NCI-H774 (cell line): Measurements from ENCODE around the gene RALGAPA2.

Experiments used
- DNase-seq: peaks from one replicate; lab custom pipeline; 2025; lab: John Stamatoyannopoulos, UW

Gene RALGAPA2

GRCh38 chr20:20683481-20684321, 28.7 kb downstream of the RALGAPA2 start:
- DNase-seq = no peak

- DNase-seq = no peak
These were observed 29.4 kb downstream of the RALGAPA2 start for GRCh38 chr20:20683020-20683419.

- DNase-seq = no peak
These were observed 31.4 kb downstream of the RALGAPA2 start for GRCh38 chr20:20680991-20681508.

GRCh38 chr20:20679316-20679715, 33.1 kb downstream of the RALGAPA2 start:
- no peak for DNase-seq

GRCh38 chr20:20677186-20677585, 35.3 kb downstream of the RALGAPA2 start:
- DNase-seq = no peak

- DNase-seq = no peak
These were observed 43.8 kb downstream of the RALGAPA2 start for GRCh38 chr20:20668639-20669038.

- no peak for DNase-seq
These were observed 46.1 kb downstream of the RALGAPA2 start for GRCh38 chr20:20666359-20666758.

- no peak for DNase-seq
These were observed 46.7 kb downstream of the RALGAPA2 start for GRCh38 chr20:20665606-20666332.

GRCh38 chr20:20664795-20665589, 47.5 kb downstream of the RALGAPA2 start:
- peak; percentile 19 for DNase-seq

GRCh38 chr20:20663841-20664240, 48.6 kb downstream of the RALGAPA2 start:
- no peak for DNase-seq

GRCh38 chr20:20658871-20659431, 53.5 kb downstream of the RALGAPA2 start:
- DNase-seq = no peak

GRCh38 chr20:20658123-20658522, 54.3 kb downstream of the RALGAPA2 start:
- DNase-seq = no peak

GRCh38 chr20:20657092-20657491, 55.4 kb downstream of the RALGAPA2 start:
- no peak for DNase-seq

- no peak for DNase-seq
These were observed 56.6 kb downstream of the RALGAPA2 start for GRCh38 chr20:20655883-20656282.

- no peak for DNase-seq
These were observed 62.5 kb downstream of the RALGAPA2 start for GRCh38 chr20:20649945-20650344.

- DNase-seq = no peak
These were observed 68.5 kb downstream of the RALGAPA2 start for GRCh38 chr20:20643927-20644326.

GRCh38 chr20:20641783-20642182, 70.7 kb downstream of the RALGAPA2 start:
- DNase-seq = no peak

- DNase-seq = no peak
These were observed 73.6 kb downstream of the RALGAPA2 start for GRCh38 chr20:20638878-20639277.

GRCh38 chr20:20637998-20638725, 74.3 kb downstream of the RALGAPA2 start:
- no peak for DNase-seq

- no peak for DNase-seq
These were observed 77.4 kb downstream of the RALGAPA2 start for GRCh38 chr20:20635006-20635405.

- no peak for DNase-seq
These were observed 79.8 kb downstream of the RALGAPA2 start for GRCh38 chr20:20632644-20633043.
